ENCODE results near the gene ATP5F1B. TPM values are rescaled to one million over a fixed set of nuclear protein-coding genes. Genes with fewer than 3 reads are reported as not detected.

Gene ATP5F1B
- total RNA-seq, result 405 TPM

- peak in 1 of 2 donors; percentile 99 for DNase-seq (ENCODE audit: extremely low spot score in 2 of 2)
- no peaks in the 10 kb centered on the region for H3K27me3 ChIP-seq
- TF ChIP-seq, protein P1, sequence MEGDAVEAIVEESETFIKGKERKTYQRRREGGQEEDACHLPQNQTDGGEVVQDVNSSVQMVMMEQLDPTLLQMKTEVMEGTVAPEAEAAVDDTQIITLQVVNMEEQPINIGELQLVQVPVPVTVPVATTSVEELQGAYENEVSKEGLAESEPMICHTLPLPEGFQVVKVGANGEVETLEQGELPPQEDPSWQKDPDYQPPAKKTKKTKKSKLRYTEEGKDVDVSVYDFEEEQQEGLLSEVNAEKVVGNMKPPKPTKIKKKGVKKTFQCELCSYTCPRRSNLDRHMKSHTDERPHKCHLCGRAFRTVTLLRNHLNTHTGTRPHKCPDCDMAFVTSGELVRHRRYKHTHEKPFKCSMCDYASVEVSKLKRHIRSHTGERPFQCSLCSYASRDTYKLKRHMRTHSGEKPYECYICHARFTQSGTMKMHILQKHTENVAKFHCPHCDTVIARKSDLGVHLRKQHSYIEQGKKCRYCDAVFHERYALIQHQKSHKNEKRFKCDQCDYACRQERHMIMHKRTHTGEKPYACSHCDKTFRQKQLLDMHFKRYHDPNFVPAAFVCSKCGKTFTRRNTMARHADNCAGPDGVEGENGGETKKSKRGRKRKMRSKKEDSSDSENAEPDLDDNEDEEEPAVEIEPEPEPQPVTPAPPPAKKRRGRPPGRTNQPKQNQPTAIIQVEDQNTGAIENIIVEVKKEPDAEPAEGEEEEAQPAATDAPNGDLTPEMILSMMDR (IDR thresholded peaks at IDR 0.05), result no peak
- TF ChIP-seq POLR2AphosphoS5 (IDR thresholded peaks at IDR 0.05; ENCODE audit: insufficient read depth in 1 of 2, low read depth in 1 of 2) (peak; percentile 99 to 100), POLR2A (IDR thresholded peaks at IDR 0.05) (peak; percentile 9 to 96)
- peak within 1 kb of the TSS; percentile 95 for H3K27ac ChIP-seq
- peak within 1 kb of the TSS; percentile 83 to 98 for H3K4me3 ChIP-seq
- H3K36me3 ChIP-seq, result peaks cover 3 to 38% of the 10 kb centered on the region in 2 donors
- H3K9me3 ChIP-seq, result no peaks in the 10 kb centered on the region
- peaks cover 26% of the 10 kb centered on the region for H3K4me1 ChIP-seq
- intact Hi-C loops (cut with DNase I), result no loop called here
These were observed at the start of gene ATP5F1B for GRCh38 chr12:56645717-56646446. Gene ATP5F1B (minus strand): TSS chr12:56645984. CDS start chr12:56645963, 21 bp downstream.

DNA sequence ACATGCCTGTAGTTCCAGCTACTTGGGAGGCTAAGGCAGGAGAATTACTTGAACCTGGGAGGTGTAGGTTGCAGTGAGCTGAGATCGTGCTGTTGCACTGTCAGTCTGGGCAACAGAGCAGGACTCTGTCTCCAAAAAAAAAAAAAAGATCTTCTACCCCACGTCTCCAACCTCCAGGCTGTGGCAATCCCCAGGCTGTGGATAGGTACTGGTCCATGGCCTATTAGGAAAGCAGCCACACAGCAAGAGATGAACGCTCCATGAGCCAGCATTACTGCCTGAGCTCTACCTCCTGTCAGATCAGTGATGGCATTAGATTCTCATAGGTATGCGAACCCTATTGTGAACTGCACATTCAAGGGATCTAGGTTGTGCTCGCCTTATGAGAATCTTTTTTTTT is 48.4 kb upstream of the ATP5F1B start:
- TF ChIP-seq POLR2A (IDR thresholded peaks at IDR 0.05) (no peak), POLR2AphosphoS5 (IDR thresholded peaks at IDR 0.05; ENCODE audit: insufficient read depth in 1 of 2, low read depth in 1 of 2) (no peak)
- TF ChIP-seq, protein P1 (IDR thresholded peaks at IDR 0.05), result no peak
- intact Hi-C loops (cut with DNase I), result no loop called here
- peaks cover 6% of the 10 kb centered on the region for H3K4me1 ChIP-seq
- H3K27me3 ChIP-seq, result no peaks in the 10 kb centered on the region
- no peak overlapping the region for H3K4me3 ChIP-seq
- H3K9me3 ChIP-seq, result no peaks in the 10 kb centered on the region
- H3K27ac ChIP-seq, result no peak overlapping the region
- no peak for DNase-seq (ENCODE audit: extremely low spot score in 2 of 2)
- no peaks in the 10 kb centered on the region for H3K36me3 ChIP-seq

DNA sequence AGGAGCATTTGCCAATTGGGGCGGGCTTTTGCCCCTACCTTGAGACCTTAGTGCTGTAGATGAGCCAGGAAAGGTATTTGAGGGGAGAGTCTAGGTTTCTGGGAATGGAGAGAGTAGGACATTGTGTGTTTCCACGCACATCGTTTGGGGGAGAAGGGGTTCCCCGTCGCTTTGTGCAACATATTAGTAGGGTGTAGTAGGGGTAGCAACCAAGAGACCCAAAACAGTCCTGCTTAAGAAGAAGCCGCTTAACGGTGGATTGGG is 43.0 kb upstream of the ATP5F1B start:
- H3K27ac ChIP-seq, result peak overlapping the region; percentile 100
- intact Hi-C loops (cut with DNase I), result loop anchor here (5.0 kb wide), 1 partner anchor 46 kb away; no protein-coding TSS in a partner anchor
- H3K4me3 ChIP-seq, result peak overlapping the region; percentile 83 to 94
- no peaks in the 10 kb centered on the region for H3K9me3 ChIP-seq
- peaks cover 38% of the 10 kb centered on the region for H3K4me1 ChIP-seq
- TF ChIP-seq, protein P1 (IDR thresholded peaks at IDR 0.05), result no peak
- TF ChIP-seq POLR2A (IDR thresholded peaks at IDR 0.05) (no peak), POLR2AphosphoS5 (IDR thresholded peaks at IDR 0.05; ENCODE audit: insufficient read depth in 1 of 2, low read depth in 1 of 2) (no peak)
- no peak for DNase-seq (ENCODE audit: extremely low spot score in 2 of 2)
- no peaks in the 10 kb centered on the region for H3K36me3 ChIP-seq
- no peaks in the 10 kb centered on the region for H3K27me3 ChIP-seq

DNA sequence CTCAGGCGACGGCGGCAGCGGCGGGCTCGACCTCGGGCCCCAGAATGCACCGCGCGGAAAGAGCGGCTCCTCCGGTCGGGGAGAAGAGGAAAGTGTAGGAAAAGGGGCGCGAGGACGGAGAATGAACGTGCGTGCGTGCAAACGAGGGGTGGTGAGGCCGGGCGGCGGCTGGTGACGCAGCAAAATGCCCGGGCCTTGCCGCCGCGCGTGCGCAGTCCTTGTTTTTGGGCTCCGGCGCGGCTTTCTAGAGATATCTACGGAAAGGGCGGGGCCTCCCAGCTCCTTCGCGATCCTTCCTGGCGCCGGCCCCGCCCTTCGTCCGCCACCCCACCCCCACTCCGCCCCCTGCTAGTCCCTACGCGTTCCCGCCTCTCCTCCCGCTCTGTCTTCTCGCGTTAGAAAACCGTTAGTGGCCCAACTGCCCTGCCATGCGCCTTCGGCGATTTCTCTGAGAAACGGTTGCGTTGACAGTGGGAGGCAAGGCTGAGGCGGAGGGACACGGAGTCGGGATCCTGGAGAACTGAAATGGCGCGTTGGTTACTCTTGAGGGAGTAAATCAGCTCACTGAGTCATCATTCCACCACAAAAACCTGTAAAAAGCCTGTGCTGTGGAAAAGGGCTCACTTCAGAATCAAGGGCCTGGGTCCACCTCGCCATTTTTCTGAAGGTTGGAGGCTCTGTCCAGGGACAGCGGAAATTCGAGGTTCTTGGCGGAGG is 42.5 kb upstream of the ATP5F1B start, which contains the start of gene PTGES3:
Gene PTGES3 (minus strand): TSS at position 156 of the 717 bp plus-strand sequence. CDS start 285 bp downstream, outside the sequence.
- Histone ChIP-seq H3K27ac (peak within 1 kb of the TSS; percentile 100), H3K4me1 (peaks cover 42% of the 10 kb centered on the region), H3K36me3 (no peaks in the 10 kb centered on the region), H3K4me3 (peak within 1 kb of the TSS; percentile 83 to 94), H3K9me3 (no peaks in the 10 kb centered on the region), H3K27me3 (no peaks in the 10 kb centered on the region)
- TF ChIP-seq, protein P1 (IDR thresholded peaks at IDR 0.05), result peak in 1 of 3 experiments; percentile 46
- peak; percentile 74 to 96 for TF ChIP-seq POLR2A (IDR thresholded peaks at IDR 0.05)
- peak; percentile 99 to 100 for TF ChIP-seq POLR2AphosphoS5 (IDR thresholded peaks at IDR 0.05; ENCODE audit: insufficient read depth in 1 of 2, low read depth in 1 of 2)
- intact Hi-C loops (cut with DNase I), result loop anchor here (5.0 kb wide), 1 partner anchor 46 kb away; no protein-coding TSS in a partner anchor
- DNase-seq (ENCODE audit: extremely low spot score in 2 of 2), result peak; percentile 97 to 99

Data from vagina (tissue), 2 donors.